Left lung (tissue), 10 donors: Measurements from ENCODE around the gene SREBF2. TPM values are rescaled to one million over a fixed set of nuclear protein-coding genes. Genes with fewer than 3 reads are reported as not detected.

Experiments
- ATAC-seq: fragments of 200-7000 bp; cut with Tn5 transposase; one replicate; pipeline ENCODE4 v1.9.1; 2020; ENCODE audit warnings: moderate library complexity
- DNase-seq, 4 donors: peaks; one replicate each; pipeline ENCODE4 v3.0.0-alpha.2; 2013 to 2020
- H3K27ac ChIP-seq, 2 donors: fragments of 200-600 bp; sonication (generic) in 1 of 2; one replicate each; pipeline versions ENCODE4 v1.5.0 to v1.8.0; 2020 to 2021
- H3K27me3 ChIP-seq, 2 donors: fragments of 200-600 bp; sonication (generic) in 1 of 2; one replicate each; pipeline versions ENCODE4 v1.5.0 to v1.8.0; 2020 to 2021
- H3K36me3 ChIP-seq, 2 donors: fragments of 200-600 bp; sonication (generic) in 1 of 2; one replicate each; pipeline versions ENCODE4 v1.5.0 to v1.8.0; 2020 to 2021
- H3K4me1 ChIP-seq, 2 donors: fragments of 200-600 bp; one replicate each; pipeline ENCODE4 v1.8.0; 2021
- H3K4me3 ChIP-seq, 2 donors: fragments of 200-600 bp; sonication (generic) in 1 of 2; one replicate each; pipeline versions ENCODE4 v1.5.0 to v1.8.0; 2020 to 2021; ENCODE audit warnings: mild to moderate bottlenecking in 1 of 2
- H3K9me3 ChIP-seq, 2 donors: fragments of 200-600 bp; sonication (generic) in 1 of 2; one replicate each; pipeline versions ENCODE4 v1.5.0 to v1.8.0; 2020 to 2021
- intact Hi-C, 2 donors: fragments of 100-400 bp; cut with DNase I; formaldehyde crosslinking; loops; one replicate each; pipeline versions ENCODE4 v1.11.2 to v1.14.2; 2022
- polyA plus RNA-seq, 6 donors: library from polyadenylated mRNA; unstranded; fragments of 120-200 nt; gene quantifications; one replicate each; pipeline ENCODE4 v1.2.1, GENCODE V29; 2013; ENCODE audit not compliant: insufficient read length in 6 of 6
- total RNA-seq, 2 donors: library from RNA; stranded (reverse); fragmentation: NEBNext Ultra II Directional; extraction: Animal tissue kit (Norgen Biotek cat#: 25700); gene quantifications; one replicate each; pipeline ENCODE4 v1.2.1, GENCODE V29; 2021
- TF ChIP-seq, protein P1 (sequence below), 2 donors: fragments of 200-600 bp; sonication (generic) in 1 of 2; IDR thresholded peaks; one replicate each; pipeline versions ENCODE4 v1.5.0 to v1.8.0; 2021; ENCODE audit warnings: antibody characterized with exemption in 2 of 2
- donor health status: DM: no; HTN: yes; CAD: no.
- donor health status: DM: no; HTN: no; CAD: no.

SREBF2 gene
- total and polyA plus RNA-seq, 8 donors, result 49.2 to 162 (median 75.7) TPM

DNA sequence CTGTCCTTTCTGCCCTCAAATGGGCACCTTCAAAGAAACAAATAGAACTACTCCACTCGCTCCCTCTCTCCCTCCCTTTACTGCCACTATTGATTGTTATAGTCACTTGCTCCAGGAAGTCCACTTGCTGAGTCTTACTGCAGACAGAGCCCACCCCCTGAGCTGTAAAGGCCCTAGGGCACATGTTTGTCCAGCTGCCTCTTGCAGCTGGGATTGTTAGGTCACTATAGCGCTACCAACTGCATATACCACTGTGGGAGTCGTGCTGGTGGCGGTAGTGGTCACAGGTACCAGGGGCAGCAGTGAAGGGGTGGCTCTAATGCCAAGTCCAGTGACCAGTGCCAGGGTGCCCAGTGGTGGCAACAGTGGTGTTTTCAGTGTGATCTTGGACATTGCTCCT is 4.4 kb upstream of the SREBF2 start:
- H3K4me3 ChIP-seq, result no peak overlapping the region
- peaks cover 12 to 29% of the 10 kb centered on the region in 2 donors for H3K4me1 ChIP-seq
- no peak overlapping the region for H3K27ac ChIP-seq
- intact Hi-C loops, result loop anchor here in 1 of 2 donors (10.0 kb wide), 1 partner anchor 116 kb away; the partner anchor contains the start of gene CENPM
- H3K27me3 ChIP-seq, result no peaks in the 10 kb centered on the region
- ATAC-seq (no peak), DNase-seq (no peak)
- H3K9me3 ChIP-seq, result no peaks in the 10 kb centered on the region
- H3K36me3 ChIP-seq, result peaks cover 0 to 11% of the 10 kb centered on the region in 2 donors
- TF ChIP-seq, protein P1, sequence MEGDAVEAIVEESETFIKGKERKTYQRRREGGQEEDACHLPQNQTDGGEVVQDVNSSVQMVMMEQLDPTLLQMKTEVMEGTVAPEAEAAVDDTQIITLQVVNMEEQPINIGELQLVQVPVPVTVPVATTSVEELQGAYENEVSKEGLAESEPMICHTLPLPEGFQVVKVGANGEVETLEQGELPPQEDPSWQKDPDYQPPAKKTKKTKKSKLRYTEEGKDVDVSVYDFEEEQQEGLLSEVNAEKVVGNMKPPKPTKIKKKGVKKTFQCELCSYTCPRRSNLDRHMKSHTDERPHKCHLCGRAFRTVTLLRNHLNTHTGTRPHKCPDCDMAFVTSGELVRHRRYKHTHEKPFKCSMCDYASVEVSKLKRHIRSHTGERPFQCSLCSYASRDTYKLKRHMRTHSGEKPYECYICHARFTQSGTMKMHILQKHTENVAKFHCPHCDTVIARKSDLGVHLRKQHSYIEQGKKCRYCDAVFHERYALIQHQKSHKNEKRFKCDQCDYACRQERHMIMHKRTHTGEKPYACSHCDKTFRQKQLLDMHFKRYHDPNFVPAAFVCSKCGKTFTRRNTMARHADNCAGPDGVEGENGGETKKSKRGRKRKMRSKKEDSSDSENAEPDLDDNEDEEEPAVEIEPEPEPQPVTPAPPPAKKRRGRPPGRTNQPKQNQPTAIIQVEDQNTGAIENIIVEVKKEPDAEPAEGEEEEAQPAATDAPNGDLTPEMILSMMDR (IDR thresholded peaks at IDR 0.05), result no peak

DNA sequence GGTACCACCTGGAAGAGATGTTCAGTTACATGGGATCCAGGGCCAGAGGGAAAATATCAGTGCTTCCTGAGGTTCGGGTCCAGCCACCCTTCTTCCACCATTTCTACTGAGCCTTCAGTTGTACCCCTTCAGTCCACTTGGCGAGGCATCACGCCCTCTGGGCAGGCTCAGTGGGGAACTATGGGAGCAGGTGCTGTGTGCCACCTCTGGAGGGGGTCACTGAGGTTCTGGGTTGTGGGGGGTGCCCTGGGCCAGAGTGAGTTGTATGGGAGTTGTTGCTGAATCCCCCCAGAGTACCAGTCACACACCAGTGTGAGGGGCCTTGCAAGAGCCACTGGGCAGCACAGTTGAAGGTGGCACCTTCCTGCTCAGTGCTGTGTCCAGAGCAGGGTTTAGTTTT is 2.7 kb upstream of the SREBF2 start:
- Histone ChIP-seq H3K4me1 (peaks cover 11 to 45% of the 10 kb centered on the region in 2 donors), H3K9me3 (no peaks in the 10 kb centered on the region), H3K4me3 (no peak overlapping the region), H3K27me3 (no peaks in the 10 kb centered on the region), H3K36me3 (peaks cover 0 to 11% of the 10 kb centered on the region in 2 donors), H3K27ac (no peak overlapping the region)
- DNase-seq (no peak), ATAC-seq (no peak)
- intact Hi-C loops, result no loop called here
- TF ChIP-seq, protein P1 (IDR thresholded peaks at IDR 0.05), result no peak

DNA sequence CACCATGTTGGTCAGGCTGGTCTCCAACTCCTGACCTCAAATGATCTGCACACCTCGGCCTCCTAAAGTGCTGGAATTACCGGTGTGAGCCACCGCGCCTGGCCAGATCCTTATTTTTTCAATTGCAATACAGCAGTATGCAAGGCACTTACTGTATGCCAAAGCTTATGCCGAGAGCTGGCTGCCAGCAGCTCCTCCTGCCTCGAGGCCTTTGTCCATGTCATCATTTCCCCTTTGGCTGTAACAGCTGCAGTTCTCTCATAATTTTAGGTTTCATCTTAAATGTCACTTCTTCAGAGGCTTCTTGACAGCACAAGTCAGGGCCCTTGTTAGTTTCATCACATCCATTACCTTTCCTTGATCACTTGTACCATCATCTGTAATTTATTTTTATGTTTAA is 1.5 kb upstream of the SREBF2 start:
- Histone ChIP-seq H3K27ac (peak overlapping the region in 1 of 2 donors; percentile 96), H3K36me3 (peaks cover 0 to 12% of the 10 kb centered on the region in 2 donors), H3K9me3 (no peaks in the 10 kb centered on the region), H3K4me1 (peaks cover 3 to 46% of the 10 kb centered on the region in 2 donors), H3K4me3 (no peak overlapping the region), H3K27me3 (no peaks in the 10 kb centered on the region)
- ATAC-seq (no peak), DNase-seq (no peak)
- TF ChIP-seq, protein P1 (IDR thresholded peaks at IDR 0.05), result no peak
- intact Hi-C loops, result no loop called here

DNA sequence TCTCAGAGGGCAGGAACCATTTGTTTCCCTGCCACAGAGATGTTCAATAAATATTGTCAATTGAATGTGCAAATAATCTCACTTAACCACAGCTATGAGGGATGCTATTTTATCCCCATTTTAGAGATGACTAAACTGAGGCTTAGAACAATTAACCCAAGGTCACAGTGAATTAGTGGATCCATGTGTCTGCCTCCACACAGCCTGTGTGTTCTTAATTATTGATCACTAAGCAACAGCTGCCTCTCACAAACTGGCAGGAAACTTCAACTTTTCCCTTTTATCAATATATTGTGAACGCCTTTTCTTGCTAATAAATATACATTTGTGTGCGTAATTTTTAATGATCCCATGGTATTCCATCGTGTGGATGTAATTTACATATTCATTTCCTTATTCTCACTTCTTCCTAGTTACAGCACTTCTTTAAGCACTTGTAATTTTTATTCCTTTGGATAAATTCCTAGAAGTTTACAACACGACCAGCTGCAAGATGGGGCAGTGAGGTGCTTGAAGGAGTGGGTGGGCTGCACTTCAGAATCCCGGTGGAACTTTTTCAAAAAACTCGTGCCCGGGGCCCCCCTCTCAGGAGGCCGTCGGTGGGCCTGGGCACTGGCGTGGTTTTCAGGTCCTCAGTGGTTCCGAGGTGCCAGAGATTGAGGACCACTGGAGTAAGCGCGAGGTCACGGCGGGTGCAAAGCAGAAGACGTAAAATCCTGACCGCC is 915 bp upstream of the SREBF2 start:
- Histone ChIP-seq H3K27ac (peak overlapping the region; percentile 94 to 96), H3K9me3 (no peaks in the 10 kb centered on the region), H3K4me3 (peak overlapping the region; percentile 87 to 98), H3K36me3 (peaks cover 0 to 16% of the 10 kb centered on the region in 2 donors), H3K4me1 (peaks cover 3 to 47% of the 10 kb centered on the region in 2 donors), H3K27me3 (no peaks in the 10 kb centered on the region)
- DNase-seq (no peak), ATAC-seq (no peak)
- intact Hi-C loops, result no loop called here
- TF ChIP-seq, protein P1 (IDR thresholded peaks at IDR 0.05), result no peak

DNA sequence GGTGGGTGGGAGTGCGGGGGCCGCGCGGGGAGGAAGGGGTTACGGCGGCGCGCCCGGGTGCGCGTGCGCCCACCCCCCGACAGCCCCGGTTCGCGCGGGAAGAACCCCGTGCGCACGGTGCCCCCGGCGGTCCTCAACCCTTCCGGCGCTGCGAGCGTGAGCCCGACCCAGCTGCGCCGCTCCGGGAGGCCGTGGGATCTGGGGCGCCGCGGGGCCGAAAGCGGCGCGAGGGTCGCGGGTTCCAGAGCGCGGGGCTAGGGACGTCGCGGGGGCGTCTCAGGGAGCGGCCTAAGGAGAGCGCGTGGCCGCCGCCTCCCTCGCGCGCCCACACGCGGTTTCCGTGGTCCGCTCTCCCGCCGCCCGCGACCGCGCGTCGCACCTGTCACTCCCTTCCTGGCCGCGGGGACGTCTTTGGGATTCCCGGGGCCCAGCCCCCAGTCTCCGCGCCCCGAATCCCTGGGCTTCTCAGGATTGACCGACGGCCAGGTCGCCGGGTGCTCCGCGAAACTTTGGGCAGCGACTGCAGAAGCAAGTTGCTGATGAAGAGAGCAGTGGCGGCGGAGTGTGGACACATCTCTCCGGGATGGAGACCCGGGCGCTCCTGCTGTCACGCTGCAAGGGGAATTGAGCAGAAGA is 582 bp downstream of the SREBF2 start:
- H3K27me3 ChIP-seq, result no peaks in the 10 kb centered on the region
- peak overlapping the region; percentile 94 to 96 for H3K27ac ChIP-seq
- no peaks in the 10 kb centered on the region for H3K9me3 ChIP-seq
- ATAC-seq (peak; percentile 26), DNase-seq (peak; percentile 47 to 86 (median 55))
- H3K4me3 ChIP-seq, result peak overlapping the region; percentile 87 to 98
- peaks cover 0 to 21% of the 10 kb centered on the region in 2 donors for H3K36me3 ChIP-seq
- peaks cover 3 to 57% of the 10 kb centered on the region in 2 donors for H3K4me1 ChIP-seq
- TF ChIP-seq, protein P1 (IDR thresholded peaks at IDR 0.05), result no peak
- intact Hi-C loops, result no loop called here
